Measurements from ENCODE around the gene MDN1.
"Not testable (repeated sequence)": the region's sequence is repeated elsewhere in the genome, so short reads cannot be mapped to it uniquely, and the experiment has no call there.

The MDN1 gene

GRCh38 chr6:89661559-89661958 lies 158.0 kb downstream of the MDN1 start:
- DNase-seq = no peak

GRCh38 chr6:89660981-89661380 lies 158.6 kb downstream of the MDN1 start:
- no peak for DNase-seq

- DNase-seq = no peak
Measured at GRCh38 chr6:89657445-89658158, 162.0 kb downstream of the MDN1 start.

GRCh38 chr6:89655122-89655521 lies 164.5 kb downstream of the MDN1 start:
- no peak for DNase-seq

GRCh38 chr6:89650579-89650978 lies 169.0 kb downstream of the MDN1 start:
- no peak for DNase-seq

GRCh38 chr6:89649682-89650081 lies 169.9 kb downstream of the MDN1 start:
- no peak for DNase-seq

GRCh38 chr6:89644864-89645263 lies 174.7 kb downstream of the MDN1 start:
- no peak for DNase-seq

GRCh38 chr6:89643406-89643805 lies 176.2 kb downstream of the MDN1 start:
- peak in 11 of 58 donors; percentile 3 to 24 (median 16) for DNase-seq

- DNase-seq = peak in 7 of 58 donors; percentile 2 to 33 (median 16)
Measured at GRCh38 chr6:89642956-89643355, 176.6 kb downstream of the MDN1 start.

- not testable (repeated sequence) for DNase-seq
Measured at GRCh38 chr6:89641581-89641980, 178.0 kb downstream of the MDN1 start.

GRCh38 chr6:89640804-89641203 lies 178.8 kb downstream of the MDN1 start:
- DNase-seq = no peak

GRCh38 chr6:89638320-89639195 lies 181.0 kb downstream of the MDN1 start, which contains the start of gene LYRM2:
Gene LYRM2 (minus strand): TSS chr6:89638747. CDS start chr6:89638716, 31 bp downstream.
- peak; percentile 75 to 98 (median 93) for DNase-seq

GRCh38 chr6:89637960-89638319 lies 181.7 kb downstream of the MDN1 start:
- DNase-seq = peak in 1 of 58 donors; percentile 34

GRCh38 chr6:89636412-89636811 lies 183.2 kb downstream of the MDN1 start:
- not testable (repeated sequence) for DNase-seq

GRCh38 chr6:89630488-89630887 lies 189.1 kb downstream of the MDN1 start:
- peak in 33 of 58 donors; percentile 5 to 68 (median 27) for DNase-seq

GRCh38 chr6:89623749-89624148 lies 195.8 kb downstream of the MDN1 start:
- no peak for DNase-seq

- DNase-seq = no peak
Measured at GRCh38 chr6:89619567-89619966, 200.0 kb downstream of the MDN1 start.

GRCh38 chr6:89618026-89618425 lies 201.6 kb downstream of the MDN1 start:
- DNase-seq = no peak

- DNase-seq = no peak
Measured at GRCh38 chr6:89616531-89616930, 203.1 kb downstream of the MDN1 start.

- DNase-seq = peak in 4 of 58 donors; percentile 3 to 38 (median 10)
Measured at GRCh38 chr6:89615882-89616281, 203.7 kb downstream of the MDN1 start.

- DNase-seq = no peak
Measured at GRCh38 chr6:89613790-89614189, 205.8 kb downstream of the MDN1 start.

GRCh38 chr6:89612121-89612520 lies 207.5 kb downstream of the MDN1 start:
- no peak for DNase-seq

All from anterior cingulate cortex (tissue), 58 donors.